ENCODE results near the gene BMP2K. TPM values are rescaled to one million over a fixed set of nuclear protein-coding genes. Genes with fewer than 3 reads are reported as not detected.

BMP2K gene
- total RNA-seq, 1 donor from 2014 or later = 33.3 TPM

DNA sequence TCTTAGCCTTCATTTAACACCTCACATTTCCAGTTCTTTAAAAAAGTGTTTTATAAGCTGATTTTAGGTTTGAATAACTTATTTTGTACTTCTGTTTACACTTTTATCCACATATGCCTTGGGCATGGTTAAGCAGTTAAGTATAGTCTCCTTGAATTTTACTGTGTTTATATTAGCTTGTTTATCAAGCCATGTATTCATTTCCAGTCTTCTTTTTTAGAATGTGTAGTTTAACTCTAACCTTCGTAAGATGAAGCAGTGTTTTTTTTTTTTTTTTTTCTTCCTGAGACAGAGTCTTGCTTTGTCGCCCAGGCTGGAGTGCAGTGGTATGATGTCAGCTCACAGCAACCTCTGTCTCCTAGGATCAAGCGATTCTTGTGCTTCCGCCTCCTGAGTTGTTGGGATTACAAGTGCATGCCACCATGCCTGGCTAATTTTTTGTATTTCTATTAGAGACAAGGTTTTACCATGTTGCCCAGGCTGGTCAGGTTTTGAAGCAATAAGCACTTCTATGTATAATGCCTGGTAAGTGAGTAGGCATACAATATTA lies 42.5 kb downstream of the BMP2K start:
- DNase-seq (ENCODE audit: low read depth) = no peak
- Mint-ChIP-seq H3K27me3 (ENCODE audit: low read depth, unreplicated experiment) (no peaks in the 10 kb centered on the region), H3K9me3 (ENCODE audit: unreplicated experiment) (no peaks in the 10 kb centered on the region), H3K36me3 (ENCODE audit: low read depth, unreplicated experiment) (no peaks in the 10 kb centered on the region), H3K4me1 (ENCODE audit: low read depth, unreplicated experiment) (peaks cover 12% of the 10 kb centered on the region), H3K4me3 (ENCODE audit: unreplicated experiment) (no peak overlapping the region), H3K27ac (ENCODE audit: unreplicated experiment) (peak overlapping the region; percentile 53)
- Histone ChIP-seq H3K4me3 (ENCODE audit: insufficient read depth, low read depth, low read length) (no peak overlapping the region), H3K27ac (ENCODE audit: low read depth, low read length) (no peak overlapping the region), H4K20me1 (ENCODE audit: insufficient read depth, low read length) (peaks cover 9% of the 10 kb centered on the region), H3K9me3 (ENCODE audit: insufficient read depth, low read depth, low read length) (no peaks in the 10 kb centered on the region), H2AFZ (ENCODE audit: low read depth, low read length) (no peak overlapping the region), H3K4me1 (ENCODE audit: insufficient read depth, low read length) (no peaks in the 10 kb centered on the region), H3K9ac (ENCODE audit: low read length) (no peak overlapping the region), H3K4me2 (ENCODE audit: low read length) (no peak overlapping the region), H3K36me3 (ENCODE audit: insufficient read depth, low read length) (no peaks in the 10 kb centered on the region), H3K27me3 (ENCODE audit: insufficient read depth, low read length) (no peaks in the 10 kb centered on the region), H3K79me2 (ENCODE audit: insufficient read depth, low read length) (peaks cover 61% of the 10 kb centered on the region)
- FAIRE-seq = no peak
- TF ChIP-seq, protein P1, sequence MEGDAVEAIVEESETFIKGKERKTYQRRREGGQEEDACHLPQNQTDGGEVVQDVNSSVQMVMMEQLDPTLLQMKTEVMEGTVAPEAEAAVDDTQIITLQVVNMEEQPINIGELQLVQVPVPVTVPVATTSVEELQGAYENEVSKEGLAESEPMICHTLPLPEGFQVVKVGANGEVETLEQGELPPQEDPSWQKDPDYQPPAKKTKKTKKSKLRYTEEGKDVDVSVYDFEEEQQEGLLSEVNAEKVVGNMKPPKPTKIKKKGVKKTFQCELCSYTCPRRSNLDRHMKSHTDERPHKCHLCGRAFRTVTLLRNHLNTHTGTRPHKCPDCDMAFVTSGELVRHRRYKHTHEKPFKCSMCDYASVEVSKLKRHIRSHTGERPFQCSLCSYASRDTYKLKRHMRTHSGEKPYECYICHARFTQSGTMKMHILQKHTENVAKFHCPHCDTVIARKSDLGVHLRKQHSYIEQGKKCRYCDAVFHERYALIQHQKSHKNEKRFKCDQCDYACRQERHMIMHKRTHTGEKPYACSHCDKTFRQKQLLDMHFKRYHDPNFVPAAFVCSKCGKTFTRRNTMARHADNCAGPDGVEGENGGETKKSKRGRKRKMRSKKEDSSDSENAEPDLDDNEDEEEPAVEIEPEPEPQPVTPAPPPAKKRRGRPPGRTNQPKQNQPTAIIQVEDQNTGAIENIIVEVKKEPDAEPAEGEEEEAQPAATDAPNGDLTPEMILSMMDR (IDR thresholded peaks at IDR 0.05; ENCODE audit: insufficient read depth, low read depth, low read length) = no peak
- no peak for TF ChIP-seq EZH2 (IDR thresholded peaks at IDR 0.05; ENCODE audit: insufficient read depth, low read length)

GRCh38 chr4:78824001-78824400 lies 47.9 kb downstream of the BMP2K start:
- H3K9me3 ChIP-seq (ENCODE audit: insufficient read depth, low read depth, low read length) = no peaks in the 10 kb centered on the region
- Mint-ChIP-seq H3K9me3 (ENCODE audit: unreplicated experiment) (no peaks in the 10 kb centered on the region), H3K4me3 (ENCODE audit: unreplicated experiment) (no peak overlapping the region), H3K36me3 (ENCODE audit: low read depth, unreplicated experiment) (peaks cover 6% of the 10 kb centered on the region), H3K27me3 (ENCODE audit: low read depth, unreplicated experiment) (no peaks in the 10 kb centered on the region), H3K4me1 (ENCODE audit: low read depth, unreplicated experiment) (peaks cover 5% of the 10 kb centered on the region), H3K27ac (ENCODE audit: unreplicated experiment) (no peak overlapping the region)
- no peak overlapping the region for H3K4me3 ChIP-seq (ENCODE audit: insufficient read depth, low read depth, low read length)
- H4K20me1 ChIP-seq (ENCODE audit: insufficient read depth, low read length) = peaks cover 9% of the 10 kb centered on the region
- no peaks in the 10 kb centered on the region for H3K27me3 ChIP-seq (ENCODE audit: insufficient read depth, low read length)
- H3K27ac ChIP-seq (ENCODE audit: low read depth, low read length) = no peak overlapping the region
- H2AFZ ChIP-seq (ENCODE audit: low read depth, low read length) = no peak overlapping the region
- TF ChIP-seq, protein P1 (IDR thresholded peaks at IDR 0.05; ENCODE audit: insufficient read depth, low read depth, low read length) = no peak
- no peak for TF ChIP-seq EZH2 (IDR thresholded peaks at IDR 0.05; ENCODE audit: insufficient read depth, low read length)
- peaks cover 51% of the 10 kb centered on the region for H3K79me2 ChIP-seq (ENCODE audit: insufficient read depth, low read length)
- H3K4me1 ChIP-seq (ENCODE audit: insufficient read depth, low read length) = peaks cover 4% of the 10 kb centered on the region
- FAIRE-seq (no peak), DNase-seq (ENCODE audit: low read depth) (no peak)
- no peak overlapping the region for H3K4me2 ChIP-seq (ENCODE audit: low read length)
- H3K9ac ChIP-seq (ENCODE audit: low read length) = no peak overlapping the region
- peaks cover 11% of the 10 kb centered on the region for H3K36me3 ChIP-seq (ENCODE audit: insufficient read depth, low read length)

DNA sequence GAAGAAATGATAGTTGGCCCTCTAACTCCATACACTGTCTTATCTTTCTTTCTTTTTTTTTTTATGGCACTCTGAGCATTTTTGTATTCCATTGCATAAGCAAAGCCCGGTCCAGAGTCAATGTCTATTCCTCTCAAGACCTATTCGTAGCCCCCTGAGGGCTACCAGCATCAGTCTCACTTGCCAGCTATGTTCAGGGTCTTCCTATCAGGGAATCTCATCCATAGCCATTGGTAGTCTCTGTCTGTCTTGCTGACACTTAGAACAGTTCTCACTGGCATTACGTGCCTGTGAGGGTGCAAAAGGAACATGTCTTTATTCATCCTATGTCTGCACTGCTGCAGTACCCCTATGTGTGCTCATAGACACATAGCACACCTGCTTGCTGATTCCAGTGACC lies 51.0 kb downstream of the BMP2K start:
- Mint-ChIP-seq H3K4me3 (ENCODE audit: unreplicated experiment) (no peak overlapping the region), H3K36me3 (ENCODE audit: low read depth, unreplicated experiment) (peaks cover 10% of the 10 kb centered on the region), H3K9me3 (ENCODE audit: unreplicated experiment) (no peaks in the 10 kb centered on the region), H3K27ac (ENCODE audit: unreplicated experiment) (no peak overlapping the region), H3K4me1 (ENCODE audit: low read depth, unreplicated experiment) (peaks cover 9% of the 10 kb centered on the region), H3K27me3 (ENCODE audit: low read depth, unreplicated experiment) (no peaks in the 10 kb centered on the region)
- Histone ChIP-seq H3K79me2 (ENCODE audit: insufficient read depth, low read length) (peaks cover 28% of the 10 kb centered on the region), H3K4me3 (ENCODE audit: insufficient read depth, low read depth, low read length) (no peak overlapping the region), H3K27ac (ENCODE audit: low read depth, low read length) (no peak overlapping the region), H4K20me1 (ENCODE audit: insufficient read depth, low read length) (peaks cover 4% of the 10 kb centered on the region), H3K4me2 (ENCODE audit: low read length) (no peak overlapping the region), H3K9me3 (ENCODE audit: insufficient read depth, low read depth, low read length) (no peaks in the 10 kb centered on the region), H2AFZ (ENCODE audit: low read depth, low read length) (no peak overlapping the region), H3K4me1 (ENCODE audit: insufficient read depth, low read length) (peaks cover 5% of the 10 kb centered on the region), H3K27me3 (ENCODE audit: insufficient read depth, low read length) (no peaks in the 10 kb centered on the region), H3K36me3 (ENCODE audit: insufficient read depth, low read length) (peaks cover 11% of the 10 kb centered on the region), H3K9ac (ENCODE audit: low read length) (no peak overlapping the region)
- DNase-seq (ENCODE audit: low read depth) (no peak), FAIRE-seq (no peak)
- TF ChIP-seq EZH2 (IDR thresholded peaks at IDR 0.05; ENCODE audit: insufficient read depth, low read length) = no peak
- TF ChIP-seq, protein P1 (IDR thresholded peaks at IDR 0.05; ENCODE audit: insufficient read depth, low read depth, low read length) = no peak
